Erythroblast (primary cell): ENCODE measurements around the gene ADSL.

Experiments
- DNase-seq, 2 experiments: peaks; one replicate each; lab custom pipeline; 2025; lab: John Stamatoyannopoulos, UW
- GATA1 ChIP-seq: IDR thresholded peaks from 2 replicates; pipeline ENCODE4 v1.6.1; 2011; ENCODE audit warnings: low read depth, mild to moderate bottlenecking, control low read depth, low read length, moderate library complexity
- POLR2A ChIP-seq: IDR thresholded peaks from 2 replicates; pipeline ENCODE4 v1.6.1; 2011; ENCODE audit warnings: mild to moderate bottlenecking, low read length

The ADSL gene

GRCh38 chr22:40426594-40427333 lies 80.5 kb downstream of the ADSL start:
- DNase-seq, result no peak
- TF ChIP-seq POLR2A (no peak), GATA1 (no peak)

GRCh38 chr22:40428796-40429195 lies 82.5 kb downstream of the ADSL start:
- DNase-seq, result no peak
- TF ChIP-seq GATA1, result no peak
- TF ChIP-seq POLR2A, result no peak

GRCh38 chr22:40429481-40429880 lies 83.2 kb downstream of the ADSL start:
- TF ChIP-seq GATA1 (no peak), POLR2A (no peak)

GRCh38 chr22:40430991-40431390 lies 84.7 kb downstream of the ADSL start:
- TF ChIP-seq POLR2A, result no peak
- TF ChIP-seq GATA1, result no peak
- no peak for DNase-seq

More at GRCh38 chr22:40429481-40429880, 83.2 kb downstream of the ADSL start:
- no peak for DNase-seq

- no peak for TF ChIP-seq GATA1
- no peak for TF ChIP-seq POLR2A
- no peak for DNase-seq
These were observed 85.9 kb downstream of the ADSL start for GRCh38 chr22:40432157-40432556.

- DNase-seq, result no peak
- no peak for TF ChIP-seq GATA1
- TF ChIP-seq POLR2A, result no peak
These were observed 86.3 kb downstream of the ADSL start for GRCh38 chr22:40432625-40433024.

- no peak for DNase-seq
- TF ChIP-seq GATA1, result no peak
- no peak for TF ChIP-seq POLR2A
These were observed 87.3 kb downstream of the ADSL start for GRCh38 chr22:40433416-40434090.

- TF ChIP-seq POLR2A, result no peak
- TF ChIP-seq GATA1, result no peak
- no peak for DNase-seq
These were observed 87.8 kb downstream of the ADSL start for GRCh38 chr22:40434106-40434505.

GRCh38 chr22:40434745-40435144 lies 88.4 kb downstream of the ADSL start:
- TF ChIP-seq POLR2A (no peak), GATA1 (no peak)
- DNase-seq, result no peak

- DNase-seq, result peak; percentile 63 to 82
- no peak for TF ChIP-seq POLR2A
- no peak for TF ChIP-seq GATA1
These were observed 90.5 kb downstream of the ADSL start for GRCh38 chr22:40436505-40437431.
